ENCODE results near the gene YBX3.

GRCh38 chr12:10739157-10740118 lies 16.3 kb upstream of the YBX3 start:
- TF ChIP-seq CTCF (IDR thresholded peaks at IDR 0.05), result no peak
- no peak for TF ChIP-seq EZH2 (IDR thresholded peaks at IDR 0.05; ENCODE audit: borderline replicate concordance, insufficient read depth, low read depth, low read length, poor library complexity, severe bottlenecking)
